ENCODE data around the gene AUTS2. TPM values are rescaled to one million over a fixed set of nuclear protein-coding genes. Genes with fewer than 3 reads are reported as not detected.

The AUTS2 gene
- polyA plus RNA-seq, 1 donor (not counting 4 experiments of a cell fraction or from before 2014, with no cell fraction given), result 4.7 TPM

DNA sequence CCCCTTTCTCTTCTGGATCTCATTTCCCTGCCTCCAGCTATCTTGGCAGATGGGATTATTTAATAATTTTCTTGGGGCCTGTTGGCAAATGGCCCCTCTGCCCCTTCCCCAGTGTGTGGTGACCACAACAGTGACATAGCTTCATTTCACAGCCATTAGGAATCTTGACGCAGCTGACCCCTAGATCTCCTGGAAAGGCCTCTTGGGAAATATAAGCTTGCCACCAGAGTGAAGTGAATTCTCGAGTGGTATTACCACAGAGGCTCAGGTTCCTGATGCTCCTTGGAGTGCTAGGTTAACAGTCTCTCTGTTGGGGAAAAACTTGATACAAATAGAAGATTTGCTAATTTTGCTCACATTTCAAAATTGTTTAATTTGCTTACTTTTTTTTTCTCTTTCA, 57.8 kb downstream of the AUTS2 start:
- H4K20me1 ChIP-seq (ENCODE audit: control insufficient read depth, extremely low read depth, insufficient read depth, low read length), result no peaks in the 10 kb centered on the region
- no peak overlapping the region for H3K27ac ChIP-seq (ENCODE audit: control insufficient read depth, insufficient read depth, low read length)
- DNase-seq (ENCODE audit: low read depth, low spot score) (no peak), FAIRE-seq (no peak)
- H2AFZ ChIP-seq (ENCODE audit: control insufficient read depth, low read length), result no peak overlapping the region
- dilution Hi-C loops (cut with MboI; ENCODE audit: extremely low pct_ligation_motif_present, low sequenced_read_pairs), result loop anchor here (5.0 kb wide), 1 partner anchor 51 kb away; no protein-coding TSS in a partner anchor
- TF ChIP-seq, protein P1, sequence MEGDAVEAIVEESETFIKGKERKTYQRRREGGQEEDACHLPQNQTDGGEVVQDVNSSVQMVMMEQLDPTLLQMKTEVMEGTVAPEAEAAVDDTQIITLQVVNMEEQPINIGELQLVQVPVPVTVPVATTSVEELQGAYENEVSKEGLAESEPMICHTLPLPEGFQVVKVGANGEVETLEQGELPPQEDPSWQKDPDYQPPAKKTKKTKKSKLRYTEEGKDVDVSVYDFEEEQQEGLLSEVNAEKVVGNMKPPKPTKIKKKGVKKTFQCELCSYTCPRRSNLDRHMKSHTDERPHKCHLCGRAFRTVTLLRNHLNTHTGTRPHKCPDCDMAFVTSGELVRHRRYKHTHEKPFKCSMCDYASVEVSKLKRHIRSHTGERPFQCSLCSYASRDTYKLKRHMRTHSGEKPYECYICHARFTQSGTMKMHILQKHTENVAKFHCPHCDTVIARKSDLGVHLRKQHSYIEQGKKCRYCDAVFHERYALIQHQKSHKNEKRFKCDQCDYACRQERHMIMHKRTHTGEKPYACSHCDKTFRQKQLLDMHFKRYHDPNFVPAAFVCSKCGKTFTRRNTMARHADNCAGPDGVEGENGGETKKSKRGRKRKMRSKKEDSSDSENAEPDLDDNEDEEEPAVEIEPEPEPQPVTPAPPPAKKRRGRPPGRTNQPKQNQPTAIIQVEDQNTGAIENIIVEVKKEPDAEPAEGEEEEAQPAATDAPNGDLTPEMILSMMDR (optimal IDR thresholded peaks at IDR 0.05 in 1 of 3, IDR thresholded peaks at IDR 0.05 in 1 of 3, conservative IDR thresholded peaks at IDR 0.05 in 1 of 3; ENCODE audit: extremely low read depth in 1 of 3, insufficient read depth in 2 of 3, low read length in 3 of 3), result no peak
- TF ChIP-seq EZH2 (IDR thresholded peaks at IDR 0.05; ENCODE audit: low read length), result no peak
- no peak overlapping the region for H3K4me2 ChIP-seq (ENCODE audit: control insufficient read depth, extremely low read depth, insufficient read depth, low read depth, low read length)
- no peak overlapping the region for H3K4me3 ChIP-seq (ENCODE audit: control insufficient read depth in 2 of 3, extremely low read depth in 1 of 3, insufficient read depth in 2 of 3, low read depth in 1 of 3, low read length in 3 of 3)
- H3K27me3 ChIP-seq (ENCODE audit: control insufficient read depth, extremely low read depth, insufficient read depth, low read length), result no peaks in the 10 kb centered on the region
- no peaks in the 10 kb centered on the region for H3K79me2 ChIP-seq (ENCODE audit: control insufficient read depth, insufficient read depth, low read length)
- no peaks in the 10 kb centered on the region for H3K9me3 ChIP-seq (ENCODE audit: control insufficient read depth, low read depth, low read length)
- no peak overlapping the region for H3K9ac ChIP-seq (ENCODE audit: control insufficient read depth, extremely low read depth, insufficient read depth, low read length)
- no peaks in the 10 kb centered on the region for H3K9me1 ChIP-seq (ENCODE audit: control insufficient read depth, extremely low read depth, insufficient read depth, low read length)
- H3K36me3 ChIP-seq (ENCODE audit: control insufficient read depth in 2 of 2, extremely low read depth in 1 of 2, insufficient read depth in 2 of 2, low read length in 2 of 2), result no peaks in the 10 kb centered on the region
- H3K4me1 ChIP-seq (ENCODE audit: control insufficient read depth, extremely low read depth, insufficient read depth, low read length), result no peaks in the 10 kb centered on the region

DNA sequence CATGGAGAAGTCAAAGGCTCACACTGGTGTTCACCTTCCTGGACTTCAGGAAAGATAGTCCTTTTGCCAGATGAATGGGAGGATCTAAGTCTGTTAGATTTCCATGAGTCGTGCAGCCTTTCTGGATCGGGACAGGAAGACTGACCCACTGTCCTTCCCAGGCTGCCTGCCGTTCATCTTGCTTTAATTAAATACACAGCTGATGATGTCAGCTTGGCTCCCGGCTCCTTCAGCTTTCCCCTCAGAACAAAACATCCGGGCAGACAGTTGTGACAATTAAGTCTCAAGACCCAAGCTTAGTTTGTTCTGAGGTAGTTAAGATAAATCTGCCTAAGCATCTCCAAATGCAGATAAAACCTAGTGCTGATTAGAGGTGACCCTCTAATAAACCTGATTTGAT, 58.6 kb downstream of the AUTS2 start:
- Histone ChIP-seq H3K9ac (ENCODE audit: control insufficient read depth, extremely low read depth, insufficient read depth, low read length) (no peak overlapping the region), H3K79me2 (ENCODE audit: control insufficient read depth, insufficient read depth, low read length) (no peaks in the 10 kb centered on the region), H3K9me3 (ENCODE audit: control insufficient read depth, low read depth, low read length) (no peaks in the 10 kb centered on the region), H3K36me3 (ENCODE audit: control insufficient read depth in 2 of 2, extremely low read depth in 1 of 2, insufficient read depth in 2 of 2, low read length in 2 of 2) (no peaks in the 10 kb centered on the region), H3K4me1 (ENCODE audit: control insufficient read depth, extremely low read depth, insufficient read depth, low read length) (no peaks in the 10 kb centered on the region), H3K27me3 (ENCODE audit: control insufficient read depth, extremely low read depth, insufficient read depth, low read length) (no peaks in the 10 kb centered on the region), H3K4me3 (ENCODE audit: control insufficient read depth in 2 of 3, extremely low read depth in 1 of 3, insufficient read depth in 2 of 3, low read depth in 1 of 3, low read length in 3 of 3) (no peak overlapping the region), H3K4me2 (ENCODE audit: control insufficient read depth, extremely low read depth, insufficient read depth, low read depth, low read length) (no peak overlapping the region), H3K27ac (ENCODE audit: control insufficient read depth, insufficient read depth, low read length) (no peak overlapping the region), H4K20me1 (ENCODE audit: control insufficient read depth, extremely low read depth, insufficient read depth, low read length) (no peaks in the 10 kb centered on the region), H3K9me1 (ENCODE audit: control insufficient read depth, extremely low read depth, insufficient read depth, low read length) (no peaks in the 10 kb centered on the region), H2AFZ (ENCODE audit: control insufficient read depth, low read length) (no peak overlapping the region)
- FAIRE-seq (no peak), DNase-seq (ENCODE audit: low read depth, low spot score) (no peak)
- dilution Hi-C loops (cut with MboI; ENCODE audit: extremely low pct_ligation_motif_present, low sequenced_read_pairs), result loop anchor here (5.0 kb wide), 1 partner anchor 50 kb away; no protein-coding TSS in a partner anchor
- TF ChIP-seq EZH2 (IDR thresholded peaks at IDR 0.05; ENCODE audit: low read length), result no peak
- TF ChIP-seq, protein P1 (optimal IDR thresholded peaks at IDR 0.05 in 1 of 3, IDR thresholded peaks at IDR 0.05 in 1 of 3, conservative IDR thresholded peaks at IDR 0.05 in 1 of 3; ENCODE audit: extremely low read depth in 1 of 3, insufficient read depth in 2 of 3, low read length in 3 of 3), result no peak
